H1 (cell line): ENCODE data around the gene TFAP2E. TPM values are rescaled to one million over a fixed set of nuclear protein-coding genes. Genes with fewer than 3 reads are reported as not detected.

Source experiments
- CTCF ChIA-PET: fragments of 300-600 bp; sonication (Branson Sonifier 250); formaldehyde crosslinking; loops from one replicate; lab custom pipeline; 2021; ENCODE audit not compliant: partially characterized antibody; lab: Charles Lee
- POLR2A ChIA-PET: fragments of 300-600 bp; sonication (Branson Sonifier 250); formaldehyde crosslinking; loops from one replicate; lab custom pipeline; 2021; ENCODE audit warnings: inconsistent platforms; ENCODE audit not compliant: partially characterized antibody; lab: Charles Lee
- DNase-seq, 2 experiments: peaks; one replicate each; pipeline versions ENCODE4 v3.0.0 to v3.0.0-alpha.2; 2010 to 2022; ENCODE audit warnings: low spot score in 2 of 2, low read depth in 1 of 2, mixed read lengths in 1 of 2
- FAIRE-seq: peaks from 2 replicates; lab custom pipeline; 2011; peaks lifted over from hg19 to GRCh38; lab: Jason Lieb, UNC
- H2AFZ ChIP-seq: 2 replicates; pipeline ENCODE4 v1.8.1; 2012; ENCODE audit warnings: low read length, inconsistent platforms
- H2AK5ac ChIP-seq: 2 replicates; pipeline ENCODE4 v1.6.1; 2013; ENCODE audit warnings: low read depth, low read length
- H2BK120ac ChIP-seq: replicated peaks from 2 replicates; pipeline ENCODE3; 2013; ENCODE audit warnings: low read depth, low read length, inconsistent platforms
- H2BK12ac ChIP-seq: 2 replicates; pipeline ENCODE4 v1.6.1; 2013; ENCODE audit warnings: low read depth, low read length
- H2BK15ac ChIP-seq: 2 replicates; pipeline ENCODE4 v1.6.1; 2013; ENCODE audit warnings: low read length
- H2BK20ac ChIP-seq: 2 replicates; pipeline ENCODE4 v1.6.1; 2013; ENCODE audit warnings: low read length
- H2BK5ac ChIP-seq: 2 replicates; pipeline ENCODE4 v1.6.1; 2013; ENCODE audit warnings: low read depth, low read length
- H3K14ac ChIP-seq: 2 replicates; pipeline ENCODE4 v1.6.1; 2013; ENCODE audit warnings: inconsistent platforms; ENCODE audit not compliant: insufficient read length
- H3K18ac ChIP-seq: 2 replicates; pipeline ENCODE4 v1.6.1; 2013; ENCODE audit warnings: low read length; ENCODE audit errors: extremely low read depth
- H3K23ac ChIP-seq: 2 replicates; pipeline ENCODE4 v1.6.1; 2013; ENCODE audit warnings: inconsistent platforms; ENCODE audit not compliant: insufficient read length
- H3K23me2 ChIP-seq: 2 replicates; pipeline ENCODE4 v1.6.1; 2013; ENCODE audit warnings: low read depth, low read length
- H3K27ac ChIP-seq: 2 replicates; pipeline ENCODE4 v1.6.1; 2011; ENCODE audit warnings: low read depth, low read length, inconsistent platforms
- H3K27me3 ChIP-seq, 4 experiments: replicated peaks in 1 of 4; 1 replicate in 1 of 4; 2 replicates in 3 of 4; pipeline versions ENCODE4 v1.6.1 to v1.8.1; 2011 to 2013; ENCODE audit warnings: low read length in 3 of 4, mild to moderate bottlenecking in 3 of 4, inconsistent platforms in 2 of 4, mixed read lengths in 2 of 4, moderate library complexity in 1 of 4; ENCODE audit not compliant: control insufficient read depth in 3 of 4, insufficient read depth in 3 of 4; ENCODE audit errors: extremely low read depth in 1 of 4
- H3K36me3 ChIP-seq, 4 experiments: 2 replicates each; pipeline versions ENCODE4 v1.6.1 to v1.8.1; 2011 to 2013; ENCODE audit warnings: mild to moderate bottlenecking in 4 of 4, low read length in 3 of 4, moderate library complexity in 2 of 4, control low read depth in 1 of 4, inconsistent platforms in 1 of 4; ENCODE audit not compliant: insufficient read depth in 4 of 4, control insufficient read depth in 2 of 4
- H3K4ac ChIP-seq: replicated peaks from 2 replicates; pipeline ENCODE3; 2013; ENCODE audit warnings: low read length, low read depth, mixed read lengths, inconsistent platforms; ENCODE audit not compliant: insufficient read length
- H3K4me1 ChIP-seq, 4 experiments: replicated peaks in 1 of 4; 1 replicate in 1 of 4; 2 replicates in 3 of 4; pipeline versions ENCODE4 v1.6.1 to v1.8.1; 2011 to 2013; ENCODE audit warnings: low read length in 3 of 4, inconsistent platforms in 2 of 4, mixed read lengths in 1 of 4; ENCODE audit not compliant: insufficient read depth in 4 of 4, control insufficient read depth in 3 of 4
- H3K4me2 ChIP-seq, 2 experiments: 2 replicates each; pipeline versions ENCODE4 v1.6.1 to v1.8.1; 2011 to 2013; ENCODE audit warnings: low read depth in 2 of 2, low read length in 2 of 2, control low read depth in 1 of 2, inconsistent platforms in 1 of 2, mild to moderate bottlenecking in 1 of 2; ENCODE audit not compliant: insufficient read depth in 1 of 2
- H3K4me3 ChIP-seq, 4 experiments: fragments of 200-600, 300-600 bp in 1 of 4; sonication (generic), shearing (Covaris generic), sonication (Bioruptor Twin) in 1 of 4; 2 replicates each; pipeline versions ENCODE4 v1.5.1 to v1.8.1; 2011 to 2016; ENCODE audit warnings: low read length in 4 of 4, low read depth in 3 of 4, control low read depth in 2 of 4, inconsistent platforms in 2 of 4, mild to moderate bottlenecking in 2 of 4, mixed read lengths in 1 of 4, moderate library complexity in 1 of 4; ENCODE audit not compliant: insufficient read depth in 2 of 4; ENCODE audit errors: extremely low read depth in 1 of 4
- H3K56ac ChIP-seq: replicated peaks from 2 replicates; pipeline ENCODE3; 2013; ENCODE audit warnings: low read depth, mild to moderate bottlenecking, mixed read lengths, low read length, inconsistent platforms; ENCODE audit not compliant: insufficient read length
- H3K79me1 ChIP-seq: 2 replicates; pipeline ENCODE4 v1.6.1; 2013; ENCODE audit warnings: low read depth, low read length, control low read depth
- H3K79me2 ChIP-seq, 2 experiments: 2 replicates each; pipeline versions ENCODE4 v1.6.1 to v1.8.1; 2012 to 2013; ENCODE audit warnings: low read length in 2 of 2, mild to moderate bottlenecking in 2 of 2, inconsistent platforms in 1 of 2; ENCODE audit not compliant: insufficient read depth in 2 of 2, control insufficient read depth in 1 of 2
- H3K9ac ChIP-seq, 4 experiments: replicated peaks in 1 of 4; 1 replicate in 1 of 4; 2 replicates in 3 of 4; pipeline versions ENCODE4 v1.6.1 to v1.8.1; 2011 to 2013; ENCODE audit warnings: low read depth in 3 of 4, low read length in 3 of 4, control low read depth in 2 of 4, mild to moderate bottlenecking in 2 of 4, moderate library complexity in 2 of 4, inconsistent platforms in 1 of 4; ENCODE audit errors: extremely low read depth in 1 of 4
- H3K9me3 ChIP-seq, 2 experiments: 2 replicates each; pipeline versions ENCODE4 v1.6.1 to v1.8.1; 2012 to 2013; ENCODE audit warnings: mild to moderate bottlenecking in 2 of 2, moderate library complexity in 2 of 2, control low read depth in 1 of 2, inconsistent platforms in 1 of 2, low read depth in 1 of 2, low read length in 1 of 2, mixed read lengths in 1 of 2; ENCODE audit not compliant: insufficient read depth in 2 of 2
- H4K20me1 ChIP-seq, 2 experiments: replicated peaks in 1 of 2; 2 replicates each; pipeline versions ENCODE3 to v1.8.1; 2011 to 2013; ENCODE audit warnings: inconsistent platforms in 2 of 2, low read length in 2 of 2, mild to moderate bottlenecking in 1 of 2; ENCODE audit not compliant: insufficient read depth in 2 of 2, control insufficient read depth in 1 of 2
- H4K5ac ChIP-seq: 2 replicates; pipeline ENCODE4 v1.6.1; 2013; ENCODE audit warnings: low read length, low read depth, mixed read lengths, inconsistent platforms; ENCODE audit not compliant: insufficient read length
- H4K8ac ChIP-seq: 2 replicates; pipeline ENCODE4 v1.8.0; 2013; ENCODE audit warnings: mild to moderate bottlenecking, moderate library complexity, low read length, inconsistent platforms; ENCODE audit not compliant: insufficient read depth; ENCODE audit errors: extremely low read depth
- H4K91ac ChIP-seq: replicated peaks from 2 replicates; pipeline ENCODE3; 2013; ENCODE audit warnings: low read length, mixed read lengths, inconsistent platforms; ENCODE audit not compliant: insufficient read length
- KDM1A ChIP-seq: fragments of 200-600, 300-600 bp; sonication (generic); IDR thresholded peaks from 2 replicates; pipeline ENCODE4 v1.7.1; 2016; ENCODE audit warnings: mild to moderate bottlenecking, low read length, borderline replicate concordance
- TCF12 ChIP-seq: IDR thresholded peaks from 2 replicates; pipeline ENCODE4 v1.6.1; 2011; ENCODE audit warnings: low read depth, mild to moderate bottlenecking, low read length
- WGBS, 2 experiments: shearing (Covaris generic) in 1 of 2; methylation state at CpG; one replicate each; pipeline versions ENCODE4 v1.1.6 to v1.1.7; 2013 to 2015; ENCODE audit warnings: low lambda C conversion rate in 2 of 2, mixed read lengths in 2 of 2, inconsistent platforms in 1 of 2, low coverage in 1 of 2, missing lambda C conversion rate in 1 of 2; ENCODE audit not compliant: insufficient replicate concordance in 2 of 2, insufficient coverage in 1 of 2, insufficient read length in 1 of 2; ENCODE audit errors: extremely low coverage in 1 of 2, missing lambda C conversion rate in 1 of 2; 5-methylcytosine and 5-hydroxymethylcytosine counted together
- polyA plus RNA-seq, 7 experiments: library from polyadenylated mRNA; depleted of rRNA in 3 of 7; stranded (reverse) in 5 of 7; unstranded in 2 of 7; fragments of >200 nt in 5 of 7; fragments of 200-250 nt in 2 of 7; gene quantifications; 1 replicate in 5 of 7; 2 replicates in 1 of 7; 4 replicates in 1 of 7; pipeline versions ENCODE4 v1.2.1 to v1.2.3, GENCODE V29; 2011 to 2013; ENCODE audit warnings: missing spikeins in 2 of 7, mixed read lengths in 2 of 7
- total RNA-seq: library from RNA; stranded (reverse); fragmentation: NEBNext Ultra II Directional; extraction: Animal tissue kit (Norgen Biotek cat#: 25700); gene quantifications from 2 replicates; pipeline ENCODE4 v1.2.1, GENCODE V29; 2021

TFAP2E gene
- total and polyA plus RNA-seq, 2 of the 8 experiments (the other 6 are each of a cell fraction or from before 2014, with no cell fraction given): 0.24 to 0.50 TPM

GRCh38 chr1:35590476-35591040, 17.4 kb downstream of the TFAP2E start:
- no peak for FAIRE-seq
- peaks cover 0 to 8% (median 3%) of the 10 kb centered on the region in 4 experiments; a peak in 3 of 7 replicates for H3K4me1 ChIP-seq
- H3K9me3 ChIP-seq: no peaks in the 10 kb centered on the region
- H3K23ac ChIP-seq: no peak overlapping the region
- no peak overlapping the region for H3K4ac ChIP-seq
- DNase-seq: no peak
- no peak overlapping the region for H3K56ac ChIP-seq
- H3K9ac ChIP-seq: no peak overlapping the region
- POLR2A ChIA-PET: interaction anchor here (1.0 to 1.4 kb wide), 2 partner anchors 10 to 22 kb away, joined by 3 read pairs; no protein-coding TSS in a partner anchor
- no peaks in the 10 kb centered on the region for H3K79me2 ChIP-seq
- no peak overlapping the region for H4K5ac ChIP-seq
- H2AFZ ChIP-seq: no peak overlapping the region
- no peak overlapping the region for H3K4me2 ChIP-seq
- no peak overlapping the region for H3K4me3 ChIP-seq
- 0 out of 2 replicates have a peak overlapping the region, but pooled peaks have one; percentile 35 for H2BK5ac ChIP-seq
- H3K79me1 ChIP-seq: 0 out of 2 replicates have a peak, but pooled peaks cover 2% of the 10 kb centered on the region
- H3K14ac ChIP-seq: no peak overlapping the region
- H2AK5ac ChIP-seq: no peak overlapping the region
- H2BK120ac ChIP-seq: no peak overlapping the region
- H4K8ac ChIP-seq: no peak overlapping the region
- H3K27me3 ChIP-seq: no peaks in the 10 kb centered on the region
- H3K36me3 ChIP-seq: peaks cover 0 to under 1% (median 0%) of the 10 kb centered on the region in 4 experiments; a peak in 1 of 8 replicates
- no peak overlapping the region for H2BK20ac ChIP-seq
- peak; percentile 38; the same call in 1 of the 2 replicates for TF ChIP-seq KDM1A
- no peak for TF ChIP-seq TCF12
- WGBS, 2 experiments: 89% methylated on average over 25 of the region's 25 CpGs; no CpG with 5 or more reads in 1 of the 2 experiments
- no peaks in the 10 kb centered on the region; the same call in 1 of the 2 replicates for H3K23me2 ChIP-seq
- H4K20me1 ChIP-seq: peaks cover 0 to 13% of the 10 kb centered on the region in 2 experiments
- CTCF ChIA-PET: interaction anchor here (0.7 to 1.7 kb wide), 2 partner anchors 9 to 125 kb away, joined by 3 to 5 read pairs; no protein-coding TSS in a partner anchor
- peak overlapping the region; percentile 10; the same call in 1 of the 2 replicates for H2BK12ac ChIP-seq
- H3K27ac ChIP-seq: no peak overlapping the region
- no peak overlapping the region for H3K18ac ChIP-seq
- H4K91ac ChIP-seq: no peak overlapping the region
- no peak overlapping the region for H2BK15ac ChIP-seq
